ENCODE results near the gene TRIM26. TPM values are rescaled to one million over a fixed set of nuclear protein-coding genes. Genes with fewer than 3 reads are reported as not detected.

The TRIM26 gene, protein sequence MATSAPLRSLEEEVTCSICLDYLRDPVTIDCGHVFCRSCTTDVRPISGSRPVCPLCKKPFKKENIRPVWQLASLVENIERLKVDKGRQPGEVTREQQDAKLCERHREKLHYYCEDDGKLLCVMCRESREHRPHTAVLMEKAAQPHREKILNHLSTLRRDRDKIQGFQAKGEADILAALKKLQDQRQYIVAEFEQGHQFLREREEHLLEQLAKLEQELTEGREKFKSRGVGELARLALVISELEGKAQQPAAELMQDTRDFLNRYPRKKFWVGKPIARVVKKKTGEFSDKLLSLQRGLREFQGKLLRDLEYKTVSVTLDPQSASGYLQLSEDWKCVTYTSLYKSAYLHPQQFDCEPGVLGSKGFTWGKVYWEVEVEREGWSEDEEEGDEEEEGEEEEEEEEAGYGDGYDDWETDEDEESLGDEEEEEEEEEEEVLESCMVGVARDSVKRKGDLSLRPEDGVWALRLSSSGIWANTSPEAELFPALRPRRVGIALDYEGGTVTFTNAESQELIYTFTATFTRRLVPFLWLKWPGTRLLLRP
- 22.7 and 23.3 TPM in 2 replicates for polyA plus RNA-seq (2013)

DNA sequence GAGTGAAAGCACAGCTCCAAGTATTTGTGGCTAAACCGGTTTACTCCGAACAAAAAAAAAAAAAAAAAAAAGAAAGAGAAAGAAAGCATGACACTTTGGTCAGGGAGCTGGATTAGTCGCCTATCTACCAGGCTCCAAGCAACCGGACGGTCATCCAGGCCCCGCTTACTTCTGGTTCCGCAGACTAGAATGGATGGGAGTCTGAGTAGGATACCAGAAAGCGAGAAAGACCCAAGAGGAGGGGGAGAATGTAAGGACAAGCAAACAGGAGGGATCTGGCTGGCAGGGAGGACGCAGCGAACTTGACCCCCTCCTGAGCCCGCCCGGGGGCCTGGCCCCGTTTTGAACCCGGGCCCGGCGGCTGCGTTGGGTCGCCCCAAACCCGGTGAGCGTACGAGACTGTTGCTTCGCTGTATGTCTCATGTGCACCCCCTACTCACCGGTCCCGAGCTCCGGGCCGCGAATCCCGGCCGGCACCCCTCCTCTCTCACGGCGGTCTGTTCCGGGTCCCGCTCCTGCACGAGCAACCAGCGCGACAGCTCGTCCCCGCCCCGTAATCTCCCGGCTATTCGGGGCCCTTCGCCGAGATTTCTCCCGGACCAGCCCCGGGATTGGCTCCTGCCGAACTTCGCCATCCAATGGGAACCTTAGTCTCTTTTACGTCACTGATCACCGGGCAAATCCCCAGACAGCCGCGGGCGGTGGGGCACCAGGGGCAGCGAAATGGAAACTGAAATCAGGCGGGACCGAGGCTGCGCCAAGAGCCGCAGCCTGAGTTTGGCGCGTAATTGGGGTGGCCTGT, at the start of gene TRIM26:
Gene TRIM26, minus strand, starts transcription at position 542 of the 802 bp plus-strand sequence. CDS start 14,303 bp downstream, outside the sequence.
- H3K4ac ChIP-seq (ENCODE audit: low read depth, low read length): peak within 1 kb of the TSS; percentile 73
- no peaks in the 10 kb centered on the region for H3K9me3 ChIP-seq (ENCODE audit: insufficient read depth, low read depth, low read length)
- H4K12ac ChIP-seq (ENCODE audit: low read depth, low read length): peak within 1 kb of the TSS; percentile 92
- peak within 1 kb of the TSS; percentile 58 for H2AK5ac ChIP-seq (ENCODE audit: low read length)
- peak within 1 kb of the TSS; percentile 92 for H3K27ac ChIP-seq (ENCODE audit: low read depth, low read length)
- peak within 1 kb of the TSS; percentile 93 for H3K9ac ChIP-seq (ENCODE audit: low read length)
- H2BK5ac ChIP-seq (ENCODE audit: low read depth, low read length, poor library complexity): peak within 1 kb of the TSS; percentile 96
- peaks cover 12% of the 10 kb centered on the region for H3K79me1 ChIP-seq (ENCODE audit: low read length)
- peaks cover 8% of the 10 kb centered on the region for H3K79me2 ChIP-seq (ENCODE audit: control insufficient read depth, insufficient read depth, low read length, poor library complexity)
- peak within 1 kb of the TSS; percentile 47 for H2BK12ac ChIP-seq (ENCODE audit: low read length)
- H3K4me3 ChIP-seq (ENCODE audit: low read depth, low read length): peak within 1 kb of the TSS; percentile 92
- H4K91ac ChIP-seq (ENCODE audit: low read depth, low read length): peak within 1 kb of the TSS; percentile 91
- H2AFZ ChIP-seq (ENCODE audit: insufficient read depth, low read length, poor library complexity): peak within 1 kb of the TSS; percentile 96
- DNase-seq: peak; percentile 98 to 99
- no peaks in the 10 kb centered on the region for H3K36me3 ChIP-seq (ENCODE audit: control insufficient read depth in 1 of 2, insufficient read depth in 2 of 2, low read length in 2 of 2)
- H3K4me1 ChIP-seq (ENCODE audit: control insufficient read depth in 1 of 2, insufficient read depth in 2 of 2, low read length in 2 of 2): peaks cover 0 to 5% of the 10 kb centered on the region in 2 experiments
- peak within 1 kb of the TSS; percentile 96 for H3K4me2 ChIP-seq (ENCODE audit: low read length)
- H4K8ac ChIP-seq (ENCODE audit: low read depth, low read length): peak within 1 kb of the TSS; percentile 94
- H2BK120ac ChIP-seq (ENCODE audit: insufficient read depth, low read length, poor library complexity): peak within 1 kb of the TSS; percentile 85
- peak within 1 kb of the TSS; percentile 96 for H3K18ac ChIP-seq (ENCODE audit: low read length)
- H3K14ac ChIP-seq (ENCODE audit: low read length): peak within 1 kb of the TSS; percentile 97
- no peaks in the 10 kb centered on the region for H3K27me3 ChIP-seq (ENCODE audit: insufficient read depth, low read length)
- no peak within 1 kb of the TSS for H3K23ac ChIP-seq (ENCODE audit: low read length)
- no CpG with 5 or more reads among the region's 59 CpGs for WGBS (ENCODE audit: extremely low coverage, insufficient coverage, insufficient read length)

DNA sequence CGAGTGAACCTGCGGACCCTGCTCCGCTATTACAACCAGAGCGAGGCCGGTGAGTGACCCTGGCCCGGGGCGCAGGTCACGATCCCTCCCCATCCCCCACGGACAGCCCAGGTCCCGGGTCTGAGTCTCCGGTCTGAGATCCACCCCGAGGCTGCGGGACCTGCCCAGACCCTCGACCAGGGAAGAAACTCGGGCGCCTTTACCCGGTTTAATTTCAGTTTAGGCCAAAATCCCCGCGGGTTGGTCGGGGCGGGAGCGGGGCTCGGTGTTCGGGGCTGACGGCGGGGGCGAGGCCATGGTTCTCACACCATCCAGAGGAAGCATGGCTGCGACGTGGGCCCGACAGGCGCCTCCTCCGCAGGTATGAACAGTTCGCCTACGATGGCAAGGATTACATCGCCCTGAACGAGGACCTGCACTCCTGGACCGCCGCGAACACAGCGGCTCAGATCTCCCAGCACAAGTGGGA, 46.9 kb upstream of the TRIM26 start:
- H3K4me3 ChIP-seq (ENCODE audit: low read depth, low read length): peak overlapping the region; percentile 82
- H3K4me1 ChIP-seq (ENCODE audit: control insufficient read depth in 1 of 2, insufficient read depth in 2 of 2, low read length in 2 of 2): peaks cover 11 to 16% of the 10 kb centered on the region in 2 experiments
- H2BK12ac ChIP-seq (ENCODE audit: low read length): no peak overlapping the region
- H4K91ac ChIP-seq (ENCODE audit: low read depth, low read length): no peak overlapping the region
- peak overlapping the region; percentile 72 for H3K9ac ChIP-seq (ENCODE audit: low read length)
- H3K4ac ChIP-seq (ENCODE audit: low read depth, low read length): no peak overlapping the region
- no peak overlapping the region for H2BK5ac ChIP-seq (ENCODE audit: low read depth, low read length, poor library complexity)
- no peak overlapping the region for H3K27ac ChIP-seq (ENCODE audit: low read depth, low read length)
- H4K12ac ChIP-seq (ENCODE audit: low read depth, low read length): no peak overlapping the region
- H3K9me3 ChIP-seq (ENCODE audit: insufficient read depth, low read depth, low read length): peaks cover 4% of the 10 kb centered on the region
- DNase-seq: no peak
- WGBS (ENCODE audit: extremely low coverage, insufficient coverage, insufficient read length): no CpG with 5 or more reads among the region's 40 CpGs
- no peak overlapping the region for H3K23ac ChIP-seq (ENCODE audit: low read length)
- H2BK120ac ChIP-seq (ENCODE audit: insufficient read depth, low read length, poor library complexity): no peak overlapping the region
- peaks cover 2% of the 10 kb centered on the region for H3K79me2 ChIP-seq (ENCODE audit: control insufficient read depth, insufficient read depth, low read length, poor library complexity)
- H3K14ac ChIP-seq (ENCODE audit: low read length): no peak overlapping the region
- peaks cover 5% of the 10 kb centered on the region for H3K79me1 ChIP-seq (ENCODE audit: low read length)
- peak overlapping the region; percentile 72 for H4K8ac ChIP-seq (ENCODE audit: low read depth, low read length)
- peak overlapping the region; percentile 9 for H3K18ac ChIP-seq (ENCODE audit: low read length)
- H3K36me3 ChIP-seq (ENCODE audit: control insufficient read depth in 1 of 2, insufficient read depth in 2 of 2, low read length in 2 of 2): peaks cover 0 to 8% of the 10 kb centered on the region in 2 experiments
- H2AFZ ChIP-seq (ENCODE audit: insufficient read depth, low read length, poor library complexity): peak overlapping the region; percentile 89
- H2AK5ac ChIP-seq (ENCODE audit: low read length): no peak overlapping the region
- H3K27me3 ChIP-seq (ENCODE audit: insufficient read depth, low read length): peaks cover 4% of the 10 kb centered on the region
- H3K4me2 ChIP-seq (ENCODE audit: low read length): peak overlapping the region; percentile 99

DNA sequence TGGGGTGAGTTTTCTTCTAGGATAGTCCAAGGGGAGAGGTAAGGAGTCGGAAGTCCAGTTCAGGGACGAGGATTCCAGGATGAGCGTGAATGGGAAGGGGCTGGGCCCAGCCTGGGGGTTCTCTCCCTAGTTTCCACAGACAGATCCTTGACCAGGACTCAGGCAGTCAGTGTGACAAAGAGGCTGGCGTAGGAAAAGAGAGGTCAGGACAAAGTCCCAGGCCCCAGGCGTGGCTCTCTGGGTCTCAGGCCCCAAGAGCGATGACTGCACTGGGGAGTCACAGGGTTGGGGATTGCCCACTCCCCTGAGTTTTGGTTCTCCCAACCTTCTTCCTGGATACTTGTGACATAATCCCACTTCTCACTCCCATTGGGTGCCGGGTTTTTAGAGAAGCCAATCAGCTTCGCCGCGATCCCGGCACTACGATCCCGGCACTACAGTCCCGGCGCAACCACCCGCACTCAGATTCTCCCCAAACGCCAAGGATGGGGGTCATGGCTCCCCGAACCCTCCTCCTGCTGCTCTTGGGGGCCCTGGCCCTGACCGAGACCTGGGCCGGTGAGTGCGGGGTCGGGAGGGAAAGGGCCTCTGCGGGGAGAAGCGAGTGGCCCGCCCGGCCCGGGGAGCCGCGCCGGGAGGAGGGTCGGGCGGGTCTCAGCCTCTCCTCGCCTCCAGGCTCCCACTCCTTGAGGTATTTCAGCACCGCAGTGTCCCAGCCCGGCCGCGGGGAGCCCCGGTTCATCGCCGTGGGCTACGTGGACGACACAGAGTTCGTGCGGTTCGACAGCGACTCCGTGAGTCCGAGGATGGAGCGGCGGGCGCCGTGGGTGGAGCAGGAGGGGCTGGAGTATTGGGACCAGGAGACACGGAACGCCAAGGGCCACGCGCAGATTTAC, 46.2 kb upstream of the TRIM26 start:
- H2BK120ac ChIP-seq (ENCODE audit: insufficient read depth, low read length, poor library complexity): no peak overlapping the region
- H3K4me1 ChIP-seq (ENCODE audit: control insufficient read depth in 1 of 2, insufficient read depth in 2 of 2, low read length in 2 of 2): peaks cover 10 to 16% of the 10 kb centered on the region in 2 experiments
- peak overlapping the region; percentile 72 for H3K9ac ChIP-seq (ENCODE audit: low read length)
- H4K91ac ChIP-seq (ENCODE audit: low read depth, low read length): peak overlapping the region; percentile 52
- H3K27me3 ChIP-seq (ENCODE audit: insufficient read depth, low read length): peaks cover 4% of the 10 kb centered on the region
- no peak overlapping the region for H2BK5ac ChIP-seq (ENCODE audit: low read depth, low read length, poor library complexity)
- H3K18ac ChIP-seq (ENCODE audit: low read length): peak overlapping the region; percentile 9
- H2AK5ac ChIP-seq (ENCODE audit: low read length): no peak overlapping the region
- DNase-seq: peak; percentile 47 to 48
- H3K4me3 ChIP-seq (ENCODE audit: low read depth, low read length): peak overlapping the region; percentile 82
- peaks cover 5% of the 10 kb centered on the region for H3K79me1 ChIP-seq (ENCODE audit: low read length)
- peak overlapping the region; percentile 91 for H4K8ac ChIP-seq (ENCODE audit: low read depth, low read length)
- peak overlapping the region; percentile 66 for H4K12ac ChIP-seq (ENCODE audit: low read depth, low read length)
- H3K4me2 ChIP-seq (ENCODE audit: low read length): peak overlapping the region; percentile 99
- peak overlapping the region; percentile 73 for H3K14ac ChIP-seq (ENCODE audit: low read length)
- H3K23ac ChIP-seq (ENCODE audit: low read length): no peak overlapping the region
- H3K27ac ChIP-seq (ENCODE audit: low read depth, low read length): no peak overlapping the region
- peak overlapping the region; percentile 28 for H3K4ac ChIP-seq (ENCODE audit: low read depth, low read length)
- H2AFZ ChIP-seq (ENCODE audit: insufficient read depth, low read length, poor library complexity): peak overlapping the region; percentile 89
- H2BK12ac ChIP-seq (ENCODE audit: low read length): peak overlapping the region; percentile 52
- H3K9me3 ChIP-seq (ENCODE audit: insufficient read depth, low read depth, low read length): peaks cover 4% of the 10 kb centered on the region
- H3K36me3 ChIP-seq (ENCODE audit: control insufficient read depth in 1 of 2, insufficient read depth in 2 of 2, low read length in 2 of 2): peaks cover 0 to 8% of the 10 kb centered on the region in 2 experiments
- no CpG with 5 or more reads among the region's 56 CpGs for WGBS (ENCODE audit: extremely low coverage, insufficient coverage, insufficient read length)
- peaks cover 2% of the 10 kb centered on the region for H3K79me2 ChIP-seq (ENCODE audit: control insufficient read depth, insufficient read depth, low read length, poor library complexity)
